NK-92 (cell line): ENCODE results near the gene RGS7.
"Not testable (repeated sequence)": the region's sequence is repeated elsewhere in the genome, so short reads cannot be mapped to it uniquely, and the experiment has no call there.

ENCODE experiments used
- DNase-seq: peaks from one replicate; lab custom pipeline; 2025; ENCODE audit not compliant: unreplicated experiment; lab: John Stamatoyannopoulos, UW

The RGS7 gene

DNA sequence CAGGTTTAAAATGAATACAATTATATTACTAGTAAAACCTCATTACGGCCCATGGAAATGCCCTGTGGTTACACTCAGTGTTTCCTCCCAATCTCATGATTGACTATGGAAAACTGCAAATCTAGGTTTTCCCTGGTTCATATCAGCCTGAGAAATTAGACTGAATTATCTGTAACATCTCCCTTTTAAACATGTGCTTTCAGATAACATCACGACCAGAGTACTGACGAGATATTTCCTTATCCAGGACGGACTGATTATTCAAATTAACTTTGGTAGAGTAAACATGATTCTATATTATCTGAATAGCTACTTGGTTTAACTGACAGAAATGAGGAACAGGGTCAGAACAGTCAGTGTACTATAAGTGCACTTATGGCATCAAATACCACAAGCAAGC is 82.3 kb downstream of the RGS7 start:
- DNase-seq: no peak

DNA sequence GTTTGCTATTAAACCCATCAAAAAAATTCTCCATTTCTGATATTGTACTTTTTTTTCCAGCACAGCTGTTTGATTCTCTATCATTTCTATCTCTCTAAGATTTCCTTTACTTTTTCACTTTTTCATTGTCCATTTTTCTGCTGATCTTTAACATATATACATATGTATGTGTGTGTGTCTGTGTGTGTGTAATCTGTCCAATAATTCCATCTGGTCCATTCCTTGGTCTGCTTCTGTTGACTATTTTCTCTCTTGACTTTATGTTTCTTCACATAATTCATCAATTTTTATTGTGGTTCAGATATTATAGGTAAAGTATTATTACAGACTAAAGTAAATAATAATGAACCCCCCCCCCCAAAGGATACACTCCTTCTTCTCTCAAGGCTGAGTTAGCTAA is 84.2 kb downstream of the RGS7 start:
- no peak for DNase-seq

- DNase-seq: no peak
Measured at GRCh38 chr1:241271427-241271826, 85.6 kb downstream of the RGS7 start.

DNA sequence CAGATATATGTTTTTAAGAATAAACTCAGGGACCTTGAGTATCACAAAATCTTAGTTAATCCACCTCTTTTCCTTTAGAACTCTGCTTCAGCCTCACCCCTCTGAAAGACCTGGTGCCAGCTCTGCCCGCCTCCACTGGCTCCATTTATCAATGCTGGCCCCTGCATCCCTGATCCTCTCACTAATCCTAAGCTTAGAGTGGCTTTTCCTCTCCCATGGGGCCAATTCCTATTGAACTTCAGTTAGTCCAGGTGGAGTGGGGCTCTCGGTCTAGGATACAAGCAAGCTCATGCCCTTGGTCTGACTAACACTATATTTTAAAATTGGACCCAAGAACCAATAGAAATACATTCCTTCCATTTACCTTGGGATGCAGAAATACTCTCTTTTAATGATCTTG is 87.0 kb downstream of the RGS7 start:
- no peak for DNase-seq

GRCh38 chr1:241269116-241269515 is 87.9 kb downstream of the RGS7 start:
- no peak for DNase-seq

DNA sequence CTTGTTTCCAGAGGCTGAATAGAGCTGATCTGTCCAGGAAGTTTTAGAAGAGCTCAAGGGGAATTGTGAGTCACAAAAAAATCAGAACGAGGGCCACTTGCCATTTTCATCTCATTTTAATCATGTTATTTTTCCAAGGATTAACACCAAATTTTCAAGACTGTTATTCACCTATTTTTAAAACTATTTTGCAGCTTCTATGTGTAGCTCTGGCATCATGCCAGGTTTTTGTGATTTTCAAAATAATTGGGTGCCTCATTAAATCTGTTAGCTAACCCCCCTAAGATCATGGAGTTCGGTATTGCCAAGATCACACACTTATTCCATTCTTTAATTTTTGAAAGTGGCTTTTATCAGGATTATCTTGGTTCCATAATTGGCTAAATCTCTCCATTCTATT is 90.9 kb downstream of the RGS7 start:
- no peak for DNase-seq

GRCh38 chr1:241265428-241265827 is 91.6 kb downstream of the RGS7 start:
- no peak for DNase-seq

DNA sequence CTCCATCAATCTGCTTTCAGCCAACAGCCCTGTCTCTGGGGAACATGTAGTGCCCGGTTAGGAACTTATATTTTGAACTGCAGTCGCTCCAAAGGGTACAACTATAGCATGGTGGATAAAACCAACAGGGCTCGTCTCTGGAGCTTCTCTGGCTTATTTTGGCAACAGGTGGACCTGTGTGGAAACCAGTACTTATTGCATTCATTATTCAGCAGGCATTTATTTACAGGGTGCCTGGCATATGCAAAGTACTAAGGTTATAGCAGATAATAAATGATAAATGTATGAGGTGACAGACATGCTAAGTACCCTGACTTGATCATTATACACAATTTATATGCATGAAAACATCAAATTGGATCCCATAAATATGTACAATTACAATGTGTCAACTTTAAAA is 93.7 kb downstream of the RGS7 start:
- no peak for DNase-seq

DNA sequence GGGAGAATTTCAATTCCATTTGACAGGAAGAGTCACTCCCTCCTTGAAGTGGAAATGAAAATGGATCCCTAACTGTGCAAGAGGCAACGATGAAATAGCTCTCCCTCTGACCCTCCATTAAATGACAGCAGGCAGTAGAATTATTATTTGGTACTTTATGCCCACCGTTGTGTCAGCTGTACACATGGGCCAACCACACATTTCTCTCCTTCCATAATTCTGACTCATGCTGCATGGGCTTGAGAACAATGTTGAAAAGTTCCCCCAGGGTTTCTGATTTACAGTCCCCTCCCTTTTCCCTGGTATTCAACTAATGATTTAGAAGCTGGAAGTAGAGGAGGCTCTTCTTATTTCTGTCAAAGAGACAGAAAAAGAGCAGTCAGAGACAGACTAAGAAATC is 103.5 kb downstream of the RGS7 start:
- no peak for DNase-seq

DNA sequence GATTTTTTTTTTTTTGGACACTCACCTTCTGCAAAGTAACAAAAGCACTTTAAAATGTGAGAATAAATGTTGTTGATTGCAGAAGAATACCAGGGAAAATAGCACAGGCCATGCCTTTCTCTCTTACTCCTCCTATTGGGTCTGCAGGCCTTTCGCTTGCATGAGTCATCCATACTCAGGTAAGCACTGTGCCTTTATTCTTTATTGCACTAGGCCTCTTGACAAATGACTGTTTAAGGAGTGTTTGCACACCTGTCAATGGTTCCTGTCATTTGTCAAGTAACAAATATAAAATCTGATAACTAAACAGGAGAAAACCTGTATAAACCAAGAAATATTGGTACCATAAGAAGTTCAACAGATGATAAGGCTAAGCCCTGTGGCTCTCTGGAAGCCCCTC is 106.5 kb downstream of the RGS7 start:
- DNase-seq: no peak

GRCh38 chr1:241240069-241240468 is 116.9 kb downstream of the RGS7 start:
- DNase-seq: no peak

DNA sequence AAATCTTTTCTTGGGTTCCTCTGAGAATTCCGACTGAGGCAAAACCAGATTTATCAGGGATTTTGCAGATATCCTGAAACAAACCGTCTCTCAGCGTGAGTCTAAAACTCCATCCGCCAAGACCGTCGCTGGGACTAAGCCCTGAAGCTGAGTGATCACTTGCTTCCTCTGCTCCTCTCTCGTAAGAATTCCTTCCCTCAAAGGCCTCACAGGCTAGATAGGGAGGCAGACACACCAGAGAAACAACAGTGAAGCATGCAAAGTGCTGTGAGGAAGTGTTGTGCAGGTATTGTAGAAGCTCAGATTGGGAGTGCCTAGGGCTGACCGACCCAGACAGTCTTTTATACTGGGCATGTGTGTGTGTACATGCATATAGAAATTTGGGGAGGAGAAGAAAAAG is 119.1 kb downstream of the RGS7 start:
- no peak for DNase-seq

DNA sequence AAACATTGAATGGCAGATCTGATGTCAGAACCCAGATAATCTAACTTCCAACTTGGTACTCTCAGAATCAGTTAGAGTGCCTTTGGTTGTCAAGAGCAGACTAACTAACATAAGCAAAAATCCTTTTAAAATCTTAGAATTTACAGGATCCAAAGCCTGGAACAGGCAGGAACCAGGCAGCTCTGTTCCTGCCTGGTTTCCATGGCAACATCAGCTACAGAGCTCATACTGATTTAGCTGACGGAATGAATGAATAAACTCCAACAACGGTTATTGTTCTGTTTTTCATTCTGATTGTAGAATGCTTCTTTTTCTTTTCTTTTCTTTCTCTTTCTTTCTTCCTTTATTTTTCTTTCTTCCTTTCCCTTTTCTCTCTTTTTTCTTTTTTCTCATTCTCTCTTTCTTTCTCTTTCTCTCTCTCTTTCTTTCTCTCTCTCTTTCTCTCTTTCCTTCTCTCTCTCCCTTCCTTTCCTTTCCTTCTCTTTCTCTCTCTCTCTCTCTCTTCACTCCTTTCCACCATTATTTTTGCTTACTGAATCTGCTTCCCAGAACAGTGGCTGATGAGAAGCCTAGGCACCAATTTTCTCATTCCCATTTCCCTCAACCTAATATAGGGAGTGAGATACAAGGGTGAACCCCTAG is 121.6 kb downstream of the RGS7 start:
- DNase-seq: no peak

DNA sequence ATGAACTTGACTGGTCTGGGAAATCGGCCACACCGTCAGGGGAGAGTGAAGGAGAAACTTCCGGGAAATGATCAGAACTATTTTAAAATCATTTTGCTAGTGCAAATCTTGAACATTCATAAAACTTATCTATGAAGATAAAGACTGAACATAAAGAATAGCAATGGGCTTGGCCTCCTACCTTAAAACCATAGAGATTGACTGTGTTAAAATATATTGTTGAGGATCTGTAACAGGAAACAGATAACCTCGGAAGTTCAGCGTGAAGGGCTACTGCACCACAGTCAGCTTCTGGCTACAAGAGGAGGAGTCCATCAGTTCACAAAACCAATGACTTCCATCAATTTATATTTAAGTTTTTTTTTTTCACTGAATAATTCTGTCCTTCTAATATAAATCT is 127.3 kb downstream of the RGS7 start:
- DNase-seq: no peak

DNA sequence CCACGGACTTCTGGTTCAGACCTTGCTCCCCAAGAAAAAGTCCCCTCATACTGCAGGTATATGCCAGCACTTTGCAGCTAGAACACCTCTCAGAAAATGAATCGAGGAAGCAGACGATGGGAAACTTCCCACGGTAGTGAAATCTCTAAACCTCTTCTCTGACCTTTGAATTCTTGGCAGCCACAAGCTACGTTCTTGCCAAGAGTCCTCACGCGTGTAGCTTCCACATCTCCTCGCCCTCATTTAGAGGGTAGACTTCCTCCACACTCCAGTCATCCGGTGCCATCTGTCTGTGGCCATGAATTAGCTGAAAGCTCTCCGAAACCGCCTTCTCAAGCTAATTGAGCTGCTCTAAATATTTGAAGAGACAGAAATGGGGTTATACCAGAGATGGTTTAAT is 127.8 kb downstream of the RGS7 start:
- DNase-seq: no peak

GRCh38 chr1:241228339-241228738 is 128.7 kb downstream of the RGS7 start:
- DNase-seq: no peak

DNA sequence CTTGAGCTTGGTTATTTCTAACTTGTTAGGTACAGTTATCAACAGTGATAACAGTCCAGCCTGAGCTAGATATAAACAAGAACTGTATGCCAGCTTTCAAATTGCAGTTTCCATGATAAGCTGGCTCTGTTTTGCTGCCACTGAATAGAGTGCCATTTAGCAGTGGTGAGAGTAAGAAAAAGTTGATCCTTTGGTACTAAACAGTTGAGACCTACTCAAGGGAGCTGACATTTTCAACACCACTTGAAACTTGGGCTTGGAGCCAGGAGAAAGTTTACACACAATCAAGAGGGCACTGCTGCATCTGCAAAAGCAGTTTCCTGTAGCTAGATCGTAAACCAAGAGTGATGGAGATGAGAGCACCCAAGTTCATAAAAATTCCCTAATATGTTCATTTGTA is 131.3 kb downstream of the RGS7 start:
- no peak for DNase-seq

- not testable (repeated sequence) for DNase-seq
Measured at GRCh38 chr1:241224189-241224588, 132.8 kb downstream of the RGS7 start.

GRCh38 chr1:241222813-241223212 is 134.2 kb downstream of the RGS7 start:
- not testable (repeated sequence) for DNase-seq

- no peak for DNase-seq
Measured at GRCh38 chr1:241221319-241221718, 135.7 kb downstream of the RGS7 start.

DNA sequence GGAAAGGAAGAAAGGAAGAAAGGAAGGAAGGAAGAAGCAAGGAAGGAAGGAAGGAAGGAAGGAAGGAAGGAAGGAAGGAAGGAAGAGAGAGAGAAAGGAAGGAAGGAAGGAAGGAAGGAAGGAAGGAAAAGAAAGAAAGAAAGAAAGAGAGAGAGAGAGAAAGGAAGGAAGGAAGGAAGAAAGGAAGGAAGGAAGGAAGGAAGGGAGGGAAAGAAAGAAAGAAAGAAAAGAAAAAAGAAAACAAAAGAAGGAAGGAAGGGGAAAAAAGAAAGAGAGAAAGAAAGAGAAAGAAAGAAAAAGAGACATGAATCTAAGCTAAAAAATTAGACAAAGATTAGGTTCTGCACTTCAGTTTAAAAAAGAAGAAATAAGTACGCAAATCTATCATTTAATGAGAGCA is 136.1 kb downstream of the RGS7 start:
- DNase-seq: not testable (repeated sequence)

- DNase-seq: no peak
Measured at GRCh38 chr1:241219449-241219848, 137.6 kb downstream of the RGS7 start.

- DNase-seq: no peak
Measured at GRCh38 chr1:241217516-241217915, 139.5 kb downstream of the RGS7 start.

GRCh38 chr1:241215683-241216082 is 141.3 kb downstream of the RGS7 start:
- no peak for DNase-seq
